ENCODE results near the gene CRYGS. TPM values are rescaled to one million over a fixed set of nuclear protein-coding genes. Genes with fewer than 3 reads are reported as not detected.

CRYGS gene
- total and polyA plus RNA-seq, 2 experiments from 2014 or later: 2.0 to 2.9 TPM

DNA sequence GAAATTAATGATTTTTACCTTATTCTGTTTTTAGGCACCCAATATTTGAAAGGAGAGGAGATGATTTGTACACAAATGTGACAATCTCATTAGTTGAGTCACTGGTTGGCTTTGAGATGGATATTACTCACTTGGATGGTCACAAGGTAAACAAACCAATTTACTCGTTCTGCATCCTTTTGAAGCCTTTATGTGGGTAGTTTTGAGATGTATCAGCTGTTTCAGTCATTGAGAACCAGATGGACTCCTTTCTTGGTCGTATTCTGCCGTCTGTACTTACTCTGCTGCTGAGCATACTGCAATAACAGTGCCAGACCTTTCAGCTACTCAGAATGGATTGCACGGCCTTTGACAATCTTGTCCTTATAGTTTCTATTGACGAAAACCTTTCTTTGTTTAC lies 39.7 kb upstream of the CRYGS start:
- H3K79me2 ChIP-seq (replicated peaks; ENCODE audit: insufficient read depth): no peaks in the 10 kb centered on the region
- TF ChIP-seq EZH2 (IDR thresholded peaks at IDR 0.05; ENCODE audit: low read depth, unreplicated experiment) (no peak), ZNF114 (CRISPR knock-in tag; IDR thresholded peaks at IDR 0.05) (no peak), ZNF331 (CRISPR knock-in tag; IDR thresholded peaks at IDR 0.05; ENCODE audit: low read depth) (no peak), JUNB (IDR thresholded peaks at IDR 0.05; ENCODE audit: unreplicated experiment) (no peak), STAT1 (IDR thresholded peaks at IDR 0.05; ENCODE audit: unreplicated experiment) (no peak), EZH2phosphoT487 (IDR thresholded peaks at IDR 0.05; ENCODE audit: unreplicated experiment) (no peak), POLR2AphosphoS5 (IDR thresholded peaks at IDR 0.05; ENCODE audit: low read depth) (no peak), CREB1 (CRISPR knock-in tag; IDR thresholded peaks at IDR 0.05; ENCODE audit: low read depth) (no peak), NANOG (IDR thresholded peaks at IDR 0.05; ENCODE audit: borderline replicate concordance) (no peak)
- TF ChIP-seq, protein P1, sequence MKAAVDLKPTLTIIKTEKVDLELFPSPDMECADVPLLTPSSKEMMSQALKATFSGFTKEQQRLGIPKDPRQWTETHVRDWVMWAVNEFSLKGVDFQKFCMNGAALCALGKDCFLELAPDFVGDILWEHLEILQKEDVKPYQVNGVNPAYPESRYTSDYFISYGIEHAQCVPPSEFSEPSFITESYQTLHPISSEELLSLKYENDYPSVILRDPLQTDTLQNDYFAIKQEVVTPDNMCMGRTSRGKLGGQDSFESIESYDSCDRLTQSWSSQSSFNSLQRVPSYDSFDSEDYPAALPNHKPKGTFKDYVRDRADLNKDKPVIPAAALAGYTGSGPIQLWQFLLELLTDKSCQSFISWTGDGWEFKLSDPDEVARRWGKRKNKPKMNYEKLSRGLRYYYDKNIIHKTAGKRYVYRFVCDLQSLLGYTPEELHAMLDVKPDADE (IDR thresholded peaks at IDR 0.05): no peak
- TF ChIP-seq, protein P2, sequence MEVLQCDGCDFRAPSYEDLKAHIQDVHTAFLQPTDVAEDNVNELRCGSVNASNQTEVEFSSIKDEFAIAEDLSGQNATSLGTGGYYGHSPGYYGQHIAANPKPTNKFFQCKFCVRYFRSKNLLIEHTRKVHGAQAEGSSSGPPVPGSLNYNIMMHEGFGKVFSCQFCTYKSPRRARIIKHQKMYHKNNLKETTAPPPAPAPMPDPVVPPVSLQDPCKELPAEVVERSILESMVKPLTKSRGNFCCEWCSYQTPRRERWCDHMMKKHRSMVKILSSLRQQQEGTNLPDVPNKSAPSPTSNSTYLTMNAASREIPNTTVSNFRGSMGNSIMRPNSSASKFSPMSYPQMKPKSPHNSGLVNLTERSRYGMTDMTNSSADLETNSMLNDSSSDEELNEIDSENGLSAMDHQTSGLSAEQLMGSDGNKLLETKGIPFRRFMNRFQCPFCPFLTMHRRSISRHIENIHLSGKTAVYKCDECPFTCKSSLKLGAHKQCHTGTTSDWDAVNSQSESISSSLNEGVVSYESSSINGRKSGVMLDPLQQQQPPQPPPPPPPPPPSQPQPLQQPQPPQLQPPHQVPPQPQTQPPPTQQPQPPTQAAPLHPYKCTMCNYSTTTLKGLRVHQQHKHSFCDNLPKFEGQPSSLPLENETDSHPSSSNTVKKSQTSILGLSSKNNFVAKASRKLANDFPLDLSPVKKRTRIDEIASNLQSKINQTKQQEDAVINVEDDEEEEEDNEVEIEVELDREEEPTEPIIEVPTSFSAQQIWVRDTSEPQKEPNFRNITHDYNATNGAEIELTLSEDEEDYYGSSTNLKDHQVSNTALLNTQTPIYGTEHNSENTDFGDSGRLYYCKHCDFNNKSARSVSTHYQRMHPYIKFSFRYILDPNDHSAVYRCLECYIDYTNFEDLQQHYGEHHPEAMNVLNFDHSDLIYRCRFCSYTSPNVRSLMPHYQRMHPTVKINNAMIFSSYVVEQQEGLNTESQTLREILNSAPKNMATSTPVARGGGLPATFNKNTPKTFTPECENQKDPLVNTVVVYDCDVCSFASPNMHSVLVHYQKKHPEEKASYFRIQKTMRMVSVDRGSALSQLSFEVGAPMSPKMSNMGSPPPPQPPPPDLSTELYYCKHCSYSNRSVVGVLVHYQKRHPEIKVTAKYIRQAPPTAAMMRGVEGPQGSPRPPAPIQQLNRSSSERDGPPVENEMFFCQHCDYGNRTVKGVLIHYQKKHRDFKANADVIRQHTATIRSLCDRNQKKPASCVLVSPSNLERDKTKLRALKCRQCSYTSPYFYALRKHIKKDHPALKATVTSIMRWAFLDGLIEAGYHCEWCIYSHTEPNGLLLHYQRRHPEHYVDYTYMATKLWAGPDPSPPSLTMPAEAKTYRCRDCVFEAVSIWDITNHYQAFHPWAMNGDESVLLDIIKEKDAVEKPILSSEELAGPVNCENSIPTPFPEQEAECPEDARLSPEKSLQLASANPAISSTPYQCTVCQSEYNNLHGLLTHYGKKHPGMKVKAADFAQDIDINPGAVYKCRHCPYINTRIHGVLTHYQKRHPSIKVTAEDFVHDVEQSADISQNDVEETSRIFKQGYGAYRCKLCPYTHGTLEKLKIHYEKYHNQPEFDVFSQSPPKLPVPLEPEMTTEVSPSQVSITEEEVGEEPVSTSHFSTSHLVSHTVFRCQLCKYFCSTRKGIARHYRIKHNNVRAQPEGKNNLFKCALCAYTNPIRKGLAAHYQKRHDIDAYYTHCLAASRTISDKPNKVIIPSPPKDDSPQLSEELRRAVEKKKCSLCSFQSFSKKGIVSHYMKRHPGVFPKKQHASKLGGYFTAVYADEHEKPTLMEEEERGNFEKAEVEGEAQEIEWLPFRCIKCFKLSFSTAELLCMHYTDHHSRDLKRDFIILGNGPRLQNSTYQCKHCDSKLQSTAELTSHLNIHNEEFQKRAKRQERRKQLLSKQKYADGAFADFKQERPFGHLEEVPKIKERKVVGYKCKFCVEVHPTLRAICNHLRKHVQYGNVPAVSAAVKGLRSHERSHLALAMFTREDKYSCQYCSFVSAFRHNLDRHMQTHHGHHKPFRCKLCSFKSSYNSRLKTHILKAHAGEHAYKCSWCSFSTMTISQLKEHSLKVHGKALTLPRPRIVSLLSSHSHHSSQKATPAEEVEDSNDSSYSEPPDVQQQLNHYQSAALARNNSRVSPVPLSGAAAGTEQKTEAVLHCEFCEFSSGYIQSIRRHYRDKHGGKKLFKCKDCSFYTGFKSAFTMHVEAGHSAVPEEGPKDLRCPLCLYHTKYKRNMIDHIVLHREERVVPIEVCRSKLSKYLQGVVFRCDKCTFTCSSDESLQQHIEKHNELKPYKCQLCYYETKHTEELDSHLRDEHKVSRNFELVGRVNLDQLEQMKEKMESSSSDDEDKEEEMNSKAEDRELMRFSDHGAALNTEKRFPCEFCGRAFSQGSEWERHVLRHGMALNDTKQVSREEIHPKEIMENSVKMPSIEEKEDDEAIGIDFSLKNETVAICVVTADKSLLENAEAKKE (CRISPR knock-in tag; IDR thresholded peaks at IDR 0.05): no peak
- TF ChIP-seq, protein P3, sequence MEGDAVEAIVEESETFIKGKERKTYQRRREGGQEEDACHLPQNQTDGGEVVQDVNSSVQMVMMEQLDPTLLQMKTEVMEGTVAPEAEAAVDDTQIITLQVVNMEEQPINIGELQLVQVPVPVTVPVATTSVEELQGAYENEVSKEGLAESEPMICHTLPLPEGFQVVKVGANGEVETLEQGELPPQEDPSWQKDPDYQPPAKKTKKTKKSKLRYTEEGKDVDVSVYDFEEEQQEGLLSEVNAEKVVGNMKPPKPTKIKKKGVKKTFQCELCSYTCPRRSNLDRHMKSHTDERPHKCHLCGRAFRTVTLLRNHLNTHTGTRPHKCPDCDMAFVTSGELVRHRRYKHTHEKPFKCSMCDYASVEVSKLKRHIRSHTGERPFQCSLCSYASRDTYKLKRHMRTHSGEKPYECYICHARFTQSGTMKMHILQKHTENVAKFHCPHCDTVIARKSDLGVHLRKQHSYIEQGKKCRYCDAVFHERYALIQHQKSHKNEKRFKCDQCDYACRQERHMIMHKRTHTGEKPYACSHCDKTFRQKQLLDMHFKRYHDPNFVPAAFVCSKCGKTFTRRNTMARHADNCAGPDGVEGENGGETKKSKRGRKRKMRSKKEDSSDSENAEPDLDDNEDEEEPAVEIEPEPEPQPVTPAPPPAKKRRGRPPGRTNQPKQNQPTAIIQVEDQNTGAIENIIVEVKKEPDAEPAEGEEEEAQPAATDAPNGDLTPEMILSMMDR (conservative IDR thresholded peaks at IDR 0.05; ENCODE audit: low read depth in 2 of 2): no peak
- TF ChIP-seq, protein P4, sequence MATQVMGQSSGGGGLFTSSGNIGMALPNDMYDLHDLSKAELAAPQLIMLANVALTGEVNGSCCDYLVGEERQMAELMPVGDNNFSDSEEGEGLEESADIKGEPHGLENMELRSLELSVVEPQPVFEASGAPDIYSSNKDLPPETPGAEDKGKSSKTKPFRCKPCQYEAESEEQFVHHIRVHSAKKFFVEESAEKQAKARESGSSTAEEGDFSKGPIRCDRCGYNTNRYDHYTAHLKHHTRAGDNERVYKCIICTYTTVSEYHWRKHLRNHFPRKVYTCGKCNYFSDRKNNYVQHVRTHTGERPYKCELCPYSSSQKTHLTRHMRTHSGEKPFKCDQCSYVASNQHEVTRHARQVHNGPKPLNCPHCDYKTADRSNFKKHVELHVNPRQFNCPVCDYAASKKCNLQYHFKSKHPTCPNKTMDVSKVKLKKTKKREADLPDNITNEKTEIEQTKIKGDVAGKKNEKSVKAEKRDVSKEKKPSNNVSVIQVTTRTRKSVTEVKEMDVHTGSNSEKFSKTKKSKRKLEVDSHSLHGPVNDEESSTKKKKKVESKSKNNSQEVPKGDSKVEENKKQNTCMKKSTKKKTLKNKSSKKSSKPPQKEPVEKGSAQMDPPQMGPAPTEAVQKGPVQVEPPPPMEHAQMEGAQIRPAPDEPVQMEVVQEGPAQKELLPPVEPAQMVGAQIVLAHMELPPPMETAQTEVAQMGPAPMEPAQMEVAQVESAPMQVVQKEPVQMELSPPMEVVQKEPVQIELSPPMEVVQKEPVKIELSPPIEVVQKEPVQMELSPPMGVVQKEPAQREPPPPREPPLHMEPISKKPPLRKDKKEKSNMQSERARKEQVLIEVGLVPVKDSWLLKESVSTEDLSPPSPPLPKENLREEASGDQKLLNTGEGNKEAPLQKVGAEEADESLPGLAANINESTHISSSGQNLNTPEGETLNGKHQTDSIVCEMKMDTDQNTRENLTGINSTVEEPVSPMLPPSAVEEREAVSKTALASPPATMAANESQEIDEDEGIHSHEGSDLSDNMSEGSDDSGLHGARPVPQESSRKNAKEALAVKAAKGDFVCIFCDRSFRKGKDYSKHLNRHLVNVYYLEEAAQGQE (IDR thresholded peaks at IDR 0.05; ENCODE audit: unreplicated experiment): no peak
- H3F3A ChIP-seq (replicated peaks; ENCODE audit: low read depth): no peaks in the 10 kb centered on the region
- H2AFZ ChIP-seq: no peak overlapping the region
- Mint-ChIP-seq H3K27ac (no peak overlapping the region), H3K4me1 (no peaks in the 10 kb centered on the region), H3K9me3 (no peaks in the 10 kb centered on the region), H3K27me3 (ENCODE audit: insufficient read depth, low read depth, poor library complexity) (no peaks in the 10 kb centered on the region), H3K4me3 (no peak overlapping the region), H3K36me3 (ENCODE audit: low read depth) (peaks cover 49% of the 10 kb centered on the region)
- H3K4me1 ChIP-seq (ENCODE audit: insufficient read depth): no peaks in the 10 kb centered on the region
- no peak overlapping the region for H3K4me3 ChIP-seq
- ATAC-seq (no peak), DNase-seq (ENCODE audit: low spot score) (no peak)
- H3K4me2 ChIP-seq: no peak overlapping the region
- H4K20me1 ChIP-seq (replicated peaks; ENCODE audit: insufficient read depth): 0 out of 2 replicates have a peak, but pooled peaks cover 4% of the 10 kb centered on the region
- peaks cover 45% of the 10 kb centered on the region for H3K36me3 ChIP-seq (ENCODE audit: insufficient read depth)
- no peak overlapping the region for H3K27ac ChIP-seq (ENCODE audit: low read depth)
- H3K9me2 ChIP-seq (ENCODE audit: insufficient read depth): no peaks in the 10 kb centered on the region
- H3K27me3 ChIP-seq (ENCODE audit: insufficient read depth): no peaks in the 10 kb centered on the region

Measured in GM23338 (cell line).